Liver (tissue), 3 donors: Measurements from ENCODE around the gene CORO7.

ENCODE experiments used
- CTCF ChIP-seq: fragments of 150-350 bp; IDR thresholded peaks from 2 replicates; pipeline ENCODE4 v1.5.1; 2017; ENCODE audit warnings: improper control_type of control experiment, low read depth, low read length; ENCODE audit not compliant: missing input control
- EGR1 ChIP-seq, 2 donors: IDR thresholded peaks; 2 replicates each; pipeline ENCODE4 v1.6.1; 2016 to 2018; ENCODE audit warnings: antibody characterized with exemption in 2 of 2, low read depth in 2 of 2
- JUND ChIP-seq, 2 donors: IDR thresholded peaks; 2 replicates each; pipeline ENCODE4 v1.6.1; 2016; ENCODE audit warnings: antibody characterized with exemption in 2 of 2
- MAX ChIP-seq: IDR thresholded peaks from 2 replicates; pipeline ENCODE4 v1.6.1; 2016; ENCODE audit warnings: antibody characterized with exemption
- RAD21 ChIP-seq, 2 donors: IDR thresholded peaks; 2 replicates each; pipeline ENCODE4 v1.6.1; 2016; ENCODE audit warnings: antibody characterized with exemption in 2 of 2, mild to moderate bottlenecking in 2 of 2
- REST ChIP-seq: IDR thresholded peaks from 2 replicates; pipeline ENCODE4 v1.6.1; 2016; ENCODE audit warnings: antibody characterized with exemption, mild to moderate bottlenecking
- SP1 ChIP-seq: IDR thresholded peaks from 2 replicates; pipeline ENCODE4 v1.6.1; 2018; ENCODE audit warnings: antibody characterized with exemption, mild to moderate bottlenecking
- donor health status: healthy.
- donor health status: healthy.

GRCh38 chr16:4332083-4332482 is 84.3 kb downstream of the CORO7 start:
- TF ChIP-seq CTCF (no peak), RAD21 (IDR thresholded peaks at IDR 0.05) (no peak), SP1 (no peak), JUND (IDR thresholded peaks at IDR 0.05) (no peak), EGR1 (IDR thresholded peaks at IDR 0.05; ENCODE audit: low read depth in 2 of 2) (no peak), REST (no peak), MAX (no peak)
